Limb (tissue), 2 donors: Measurements from ENCODE around the gene SPDYE2B.
"Not testable (repeated sequence)": the region's sequence is repeated elsewhere in the genome, so short reads cannot be mapped to it uniquely, and the experiment has no call there.

ENCODE experiments used
- DNase-seq, 2 donors: peaks; one replicate each; pipeline ENCODE4 v3.0.0-alpha.2; 2016; ENCODE audit errors: extremely low spot score in 2 of 2

The SPDYE2B gene

GRCh38 chr7:102642691-102643090 is 7.4 kb upstream of the SPDYE2B start, which contains the start of gene UPK3BL1:
UPK3BL1 (minus strand) TSS chr7:102642791; CDS start chr7:102642741, 50 bp downstream.
- not testable (repeated sequence) for DNase-seq

DNA sequence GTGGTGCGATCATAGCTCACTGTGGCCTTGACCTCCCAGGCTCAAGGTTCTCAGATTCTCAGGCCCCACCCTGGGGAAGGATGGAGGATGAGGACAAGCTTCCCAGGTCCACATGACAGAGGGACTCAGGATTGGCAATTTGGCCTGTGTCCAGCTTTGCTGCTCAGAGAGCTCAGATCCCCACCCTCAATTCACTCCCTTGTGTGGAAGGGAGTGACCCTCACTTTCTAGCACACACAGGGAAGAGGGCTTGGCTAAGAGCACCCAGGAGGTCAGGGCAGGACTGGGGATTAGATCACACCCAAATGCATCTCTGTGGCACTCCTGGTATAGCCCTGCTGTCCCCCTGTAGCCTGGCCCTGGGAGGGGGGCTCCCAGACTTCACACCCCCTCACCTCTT is 6.7 kb upstream of the SPDYE2B start:
- DNase-seq: not testable (repeated sequence)

DNA sequence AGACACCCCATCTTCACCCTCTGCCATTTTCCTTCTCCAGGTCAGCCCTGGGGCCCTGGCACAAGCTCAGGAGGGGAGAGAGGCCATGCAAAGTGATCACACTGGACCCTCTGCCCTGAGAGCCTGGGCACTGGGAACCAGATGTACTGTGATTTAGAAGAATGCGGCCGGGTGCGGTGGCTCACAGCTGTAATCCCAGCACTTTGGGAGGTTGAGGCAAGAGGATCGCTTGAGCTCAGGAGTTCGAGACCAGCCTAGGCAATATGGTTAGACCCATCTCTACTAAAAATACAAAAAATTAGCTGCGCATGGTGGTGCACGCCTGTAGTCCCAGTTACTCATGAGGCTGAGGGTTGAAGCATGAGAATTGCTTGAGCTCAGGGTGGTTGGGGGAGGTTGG is 2.3 kb upstream of the SPDYE2B start:
- DNase-seq: not testable (repeated sequence)

- not testable (repeated sequence) for DNase-seq
These were observed 14.6 kb downstream of the SPDYE2B start for GRCh38 chr7:102664765-102665164.

DNA sequence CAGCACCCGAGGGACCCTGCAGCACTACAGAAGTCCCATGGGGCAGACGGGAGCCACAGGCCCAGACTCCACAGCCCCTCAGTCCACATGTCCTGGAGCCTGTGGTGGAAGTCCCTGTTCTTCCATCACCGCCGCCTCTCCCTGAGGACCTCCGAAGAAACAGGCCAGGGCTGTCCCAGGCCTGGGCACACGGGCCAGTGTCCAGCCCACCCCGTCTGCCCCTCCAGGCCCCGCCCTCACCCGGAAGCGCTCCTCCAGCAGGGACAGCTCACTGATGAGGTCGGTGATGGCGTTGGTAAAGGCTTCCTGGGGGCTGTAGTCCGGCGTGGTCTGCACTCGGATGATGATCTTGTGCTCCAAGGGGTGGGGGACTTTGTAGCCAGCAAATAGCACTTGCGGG is 16.7 kb downstream of the SPDYE2B start:
- not testable (repeated sequence) for DNase-seq

DNA sequence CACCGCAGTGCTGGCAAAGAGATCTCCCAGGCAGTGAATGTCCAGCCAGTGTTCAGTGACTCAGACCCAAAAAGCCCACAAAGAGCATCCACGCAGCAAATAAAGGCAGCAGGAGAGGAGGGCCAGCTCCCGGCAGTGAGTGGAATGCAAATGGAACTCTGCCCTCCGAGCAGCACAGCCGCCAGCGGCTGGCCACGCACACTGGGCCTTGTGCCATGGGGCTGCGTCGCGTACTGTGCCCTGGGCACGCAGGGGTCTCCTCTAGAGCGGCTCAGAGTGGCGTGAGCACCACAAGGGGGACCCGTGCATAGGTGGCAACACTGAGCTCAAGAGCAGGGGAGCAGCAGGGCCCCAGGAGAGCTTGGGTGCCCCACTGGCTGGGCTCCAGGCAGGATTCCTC is 17.4 kb downstream of the SPDYE2B start:
- not testable (repeated sequence) for DNase-seq

DNA sequence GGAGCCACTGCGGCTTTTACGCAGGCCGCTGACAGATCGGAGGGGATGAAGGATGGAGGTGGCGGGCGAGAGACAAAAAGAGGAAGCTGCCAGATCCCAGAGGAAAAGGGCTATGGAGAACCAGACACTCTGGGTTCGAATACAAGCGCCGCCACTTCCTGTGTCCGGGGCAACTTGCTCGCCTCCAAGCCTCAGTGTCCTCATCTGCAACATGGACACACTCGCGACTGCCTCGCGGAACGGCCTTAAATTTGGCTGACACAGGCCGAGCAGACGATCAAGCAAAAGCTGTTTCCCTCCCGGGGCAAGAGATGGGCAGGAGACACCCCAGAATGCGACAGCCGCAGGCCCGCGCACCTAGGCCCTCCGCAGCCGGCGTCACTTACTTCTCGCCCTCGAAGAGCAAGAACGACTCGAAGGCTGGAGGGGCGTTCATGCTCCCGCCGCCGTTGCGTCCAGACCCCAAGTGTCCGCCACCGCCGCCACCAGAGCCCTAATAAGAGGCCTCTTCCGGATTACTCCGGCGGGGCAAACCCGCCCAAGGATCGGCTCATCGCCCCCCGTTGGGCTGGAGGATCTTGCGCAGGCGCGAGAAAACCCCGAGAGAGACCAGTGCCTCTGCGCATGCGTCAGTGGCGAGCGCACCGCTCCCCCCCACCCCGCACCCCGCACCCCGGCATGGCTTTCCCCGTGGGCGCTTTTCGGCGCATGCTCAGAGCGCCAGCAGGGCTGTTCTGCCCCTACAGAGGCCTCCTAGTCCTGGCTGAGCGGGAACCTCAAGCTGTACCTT is 21.2 kb downstream of the SPDYE2B start, which contains the start of gene POLR2J2:
POLR2J2 (minus strand) TSS at position 498 of the 790 bp plus-strand sequence; CDS start at position 436, 62 bp downstream.
- DNase-seq: peak; percentile 31 to 99

DNA sequence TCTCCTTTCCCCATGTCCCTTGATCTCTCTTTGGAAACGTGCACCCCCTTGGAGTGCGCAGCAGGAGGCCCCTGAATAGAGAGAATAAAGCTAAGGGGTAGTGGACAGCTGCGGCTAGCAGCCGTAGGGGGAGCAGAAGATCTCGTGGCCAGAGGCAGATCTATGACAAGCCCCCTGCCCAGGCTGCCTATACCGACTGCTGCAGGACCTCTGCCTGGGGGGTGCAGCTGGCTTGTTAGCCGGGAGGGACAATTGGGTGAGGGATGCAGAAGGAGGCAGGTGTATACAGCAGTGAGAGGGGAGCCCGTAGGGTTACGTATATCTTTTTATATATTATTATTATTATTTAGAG is 21.8 kb downstream of the SPDYE2B start:
- not testable (repeated sequence) for DNase-seq

DNA sequence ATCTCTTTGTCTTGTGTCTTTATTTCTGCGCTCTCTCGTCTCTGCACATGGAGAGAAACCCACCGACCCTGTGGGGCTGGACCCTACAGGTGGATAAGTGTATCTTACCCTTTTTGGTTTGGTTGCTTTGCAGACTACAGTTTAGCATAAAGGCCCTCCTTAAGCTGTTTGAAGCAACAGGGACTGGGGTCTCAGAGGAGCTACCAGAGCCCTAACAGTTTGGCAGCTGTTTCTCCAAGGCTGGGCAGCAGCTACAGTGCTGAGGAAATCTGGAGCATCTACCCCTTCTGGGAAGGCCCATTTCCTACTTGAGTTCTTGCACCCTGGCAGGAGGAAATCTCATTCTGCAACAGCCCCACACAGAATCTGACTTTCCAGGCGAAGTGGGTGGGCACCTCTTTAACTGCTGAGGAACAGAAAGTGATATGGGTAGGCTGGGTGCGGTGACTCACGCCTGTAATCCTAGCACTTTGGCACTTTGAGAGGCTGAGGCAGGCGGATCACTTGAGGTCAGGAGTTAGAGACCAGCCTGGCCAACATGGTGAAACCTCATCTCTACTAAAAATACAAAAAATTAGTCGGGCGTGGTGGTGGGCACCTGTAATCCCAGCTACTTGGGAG is 23.4 kb downstream of the SPDYE2B start:
- not testable (repeated sequence) for DNase-seq

DNA sequence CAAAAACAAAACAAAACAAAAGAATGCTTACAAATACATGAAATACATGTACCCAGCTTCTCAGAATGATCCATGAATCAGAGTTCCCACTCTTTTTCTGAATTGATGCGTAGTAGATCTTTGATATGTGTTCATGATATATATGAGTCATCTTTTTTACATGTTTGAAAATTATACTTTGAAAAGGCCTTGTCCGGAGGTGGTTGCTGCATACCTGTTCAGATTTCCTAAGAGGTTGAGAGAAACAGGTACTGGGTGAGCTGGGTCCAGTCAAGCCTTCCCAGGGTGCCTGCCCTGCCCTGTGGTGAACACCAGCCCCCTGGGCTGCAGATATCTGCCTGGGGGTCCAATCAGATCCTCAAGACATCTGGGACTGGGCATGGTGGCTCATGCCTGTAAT is 25.4 kb downstream of the SPDYE2B start:
- DNase-seq: not testable (repeated sequence)

DNA sequence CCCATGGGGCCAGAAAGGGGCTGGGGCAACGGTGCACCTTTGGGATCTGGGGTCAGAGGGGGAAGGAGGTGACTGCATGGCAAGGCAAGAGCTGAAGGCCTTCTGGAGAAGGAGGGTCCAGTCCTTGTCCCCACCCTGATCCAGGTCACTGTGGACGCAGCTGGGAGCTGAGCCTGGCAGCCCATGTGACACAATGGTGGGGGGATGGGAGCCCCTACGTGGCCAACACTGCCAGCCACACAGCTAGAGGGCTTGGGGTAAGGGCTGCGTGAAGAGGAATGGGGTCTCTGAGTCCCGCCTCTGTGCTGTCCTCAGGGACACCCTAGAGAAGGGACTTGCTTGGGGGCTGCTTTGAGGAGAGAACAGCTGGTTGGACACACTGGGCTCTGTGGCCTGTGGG is 30.7 kb downstream of the SPDYE2B start:
- DNase-seq: not testable (repeated sequence)

- DNase-seq: not testable (repeated sequence)
These were observed 32.4 kb downstream of the SPDYE2B start for GRCh38 chr7:102682560-102682959.

- not testable (repeated sequence) for DNase-seq
These were observed 38.3 kb downstream of the SPDYE2B start for GRCh38 chr7:102688299-102689036.

- DNase-seq: peak in 1 of 2 donors; percentile 28
These were observed 39.5 kb downstream of the SPDYE2B start for GRCh38 chr7:102689436-102690282.

- DNase-seq: not testable (repeated sequence)
These were observed 40.5 kb downstream of the SPDYE2B start for GRCh38 chr7:102690602-102691001.

- not testable (repeated sequence) for DNase-seq
These were observed 43.9 kb downstream of the SPDYE2B start for GRCh38 chr7:102694008-102694407.

- not testable (repeated sequence) for DNase-seq
These were observed 45.0 kb downstream of the SPDYE2B start for GRCh38 chr7:102695033-102695552.

- DNase-seq: not testable (repeated sequence)
These were observed 45.9 kb downstream of the SPDYE2B start for GRCh38 chr7:102696009-102696408.

- DNase-seq: not testable (repeated sequence)
These were observed 47.8 kb downstream of the SPDYE2B start for GRCh38 chr7:102697642-102698512.
